IPS-20b (cell line): ENCODE measurements around the gene PAN3.

ENCODE experiments used
- H3K27ac ChIP-seq: one replicate; pipeline ENCODE4 v1.5.1; 2013; ENCODE audit warnings: low read length
- H3K27me3 ChIP-seq: 2 replicates; pipeline ENCODE4 v1.6.1; 2013; ENCODE audit warnings: mild to moderate bottlenecking, low read length, inconsistent platforms; ENCODE audit not compliant: insufficient read depth
- H3K36me3 ChIP-seq: 2 replicates; pipeline ENCODE4 v1.6.1; 2013; ENCODE audit warnings: low read depth, mild to moderate bottlenecking, inconsistent platforms, low read length, moderate library complexity; ENCODE audit not compliant: insufficient read depth
- H3K4me1 ChIP-seq: 2 replicates; pipeline ENCODE4 v1.6.1; 2013; ENCODE audit warnings: mild to moderate bottlenecking, control low read depth, inconsistent platforms, low read length, moderate library complexity; ENCODE audit not compliant: insufficient read depth
- H3K4me3 ChIP-seq: 2 replicates; pipeline ENCODE4 v1.5.1; 2013; ENCODE audit warnings: mild to moderate bottlenecking, low read length, inconsistent platforms
- H3K9ac ChIP-seq: 2 replicates; pipeline ENCODE4 v1.6.1; 2013; ENCODE audit warnings: low read depth, mild to moderate bottlenecking, inconsistent platforms, low read length, moderate library complexity
- H3K9me3 ChIP-seq: 2 replicates; pipeline ENCODE4 v1.6.1; 2013; ENCODE audit warnings: mild to moderate bottlenecking, low read depth, low read length, inconsistent platforms; ENCODE audit not compliant: insufficient read depth

The PAN3 gene

DNA sequence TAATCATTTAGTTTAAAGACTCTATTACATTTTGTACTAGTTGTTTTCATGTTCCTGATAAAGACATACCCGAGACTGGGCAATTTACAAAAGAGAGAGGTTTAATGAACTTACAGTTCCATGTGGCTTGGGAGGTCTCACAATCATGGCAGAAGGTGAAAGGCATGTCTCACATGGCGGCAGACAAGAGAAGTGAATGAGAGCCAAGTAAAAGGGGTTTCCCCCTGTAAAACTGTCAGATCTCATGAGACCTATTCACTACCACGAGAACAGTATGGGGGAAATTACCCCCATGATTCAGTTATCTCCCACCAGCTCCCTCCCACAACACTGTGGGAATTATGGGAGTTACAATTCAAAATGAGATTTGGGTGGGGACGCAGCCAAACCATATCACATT is 129.2 kb downstream of the PAN3 start:
- no peak overlapping the region for H3K9ac ChIP-seq
- no peak overlapping the region for H3K4me3 ChIP-seq
- H3K9me3 ChIP-seq = no peaks in the 10 kb centered on the region
- no peaks in the 10 kb centered on the region for H3K4me1 ChIP-seq
- no peak overlapping the region for H3K27ac ChIP-seq
- H3K36me3 ChIP-seq = peaks cover 69% of the 10 kb centered on the region
- no peaks in the 10 kb centered on the region for H3K27me3 ChIP-seq

DNA sequence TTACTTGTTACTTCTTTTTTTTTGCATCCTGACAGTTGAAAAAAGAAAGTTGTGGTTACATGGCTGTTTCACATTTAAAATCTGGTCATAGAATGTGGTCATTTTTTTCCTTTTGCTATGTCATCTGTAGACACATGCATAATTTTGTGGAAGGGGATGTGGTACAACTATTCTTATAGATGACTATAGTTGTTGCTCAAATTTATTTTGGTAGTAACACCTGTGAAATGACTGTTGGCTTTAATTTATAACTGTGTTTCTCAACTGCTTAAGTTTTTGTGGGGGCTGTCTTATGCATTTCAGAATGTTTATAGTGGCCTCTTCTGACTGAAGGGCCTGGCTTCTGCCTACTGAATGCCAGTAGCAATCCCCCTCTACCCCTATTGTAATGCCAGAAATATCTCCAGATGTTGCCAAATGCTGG is 130.5 kb downstream of the PAN3 start:
- Histone ChIP-seq H3K9ac (no peak overlapping the region), H3K4me3 (no peak overlapping the region), H3K27ac (no peak overlapping the region), H3K27me3 (no peaks in the 10 kb centered on the region), H3K36me3 (peaks cover 64% of the 10 kb centered on the region), H3K4me1 (no peaks in the 10 kb centered on the region), H3K9me3 (no peaks in the 10 kb centered on the region)

DNA sequence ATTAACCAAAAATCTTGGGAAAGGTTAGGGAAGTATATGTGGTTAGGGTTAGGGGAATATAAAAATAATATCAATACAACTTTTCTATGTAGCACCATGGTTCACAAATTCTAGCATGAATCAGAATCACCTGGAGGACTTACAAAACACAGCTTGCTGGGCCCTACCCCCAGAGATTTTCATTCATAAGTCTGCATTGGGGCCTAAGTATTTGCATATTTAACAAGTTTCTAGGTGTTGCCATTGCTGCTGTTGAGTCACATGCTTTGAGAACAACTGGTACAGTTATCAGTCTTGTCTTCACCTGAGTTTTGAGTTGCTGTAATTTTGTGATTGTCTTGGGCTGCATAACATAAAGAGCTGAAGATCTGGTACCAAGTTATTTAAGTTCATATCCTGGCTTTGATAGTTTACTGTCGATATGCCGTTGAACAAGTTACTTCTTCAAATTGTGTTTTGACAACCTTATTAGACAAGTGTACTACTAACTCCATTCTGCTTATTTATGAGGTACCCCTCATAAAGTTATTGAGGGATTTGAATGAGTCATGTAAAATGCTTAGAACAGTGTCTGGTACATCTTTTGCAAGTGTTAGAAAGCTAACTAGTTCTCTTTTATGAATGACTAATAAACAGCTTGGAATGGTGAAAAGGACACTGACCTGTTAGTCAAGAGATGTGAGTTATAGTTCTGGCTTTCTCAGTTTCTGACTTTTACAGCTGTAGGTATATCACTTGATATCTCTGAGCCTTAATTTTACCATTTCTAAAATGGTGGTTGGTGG is 132.9 kb downstream of the PAN3 start:
- no peak overlapping the region for H3K9ac ChIP-seq
- H3K4me1 ChIP-seq = no peaks in the 10 kb centered on the region
- no peaks in the 10 kb centered on the region for H3K9me3 ChIP-seq
- no peaks in the 10 kb centered on the region for H3K27me3 ChIP-seq
- peaks cover 72% of the 10 kb centered on the region for H3K36me3 ChIP-seq
- no peak overlapping the region for H3K27ac ChIP-seq
- H3K4me3 ChIP-seq = no peak overlapping the region

DNA sequence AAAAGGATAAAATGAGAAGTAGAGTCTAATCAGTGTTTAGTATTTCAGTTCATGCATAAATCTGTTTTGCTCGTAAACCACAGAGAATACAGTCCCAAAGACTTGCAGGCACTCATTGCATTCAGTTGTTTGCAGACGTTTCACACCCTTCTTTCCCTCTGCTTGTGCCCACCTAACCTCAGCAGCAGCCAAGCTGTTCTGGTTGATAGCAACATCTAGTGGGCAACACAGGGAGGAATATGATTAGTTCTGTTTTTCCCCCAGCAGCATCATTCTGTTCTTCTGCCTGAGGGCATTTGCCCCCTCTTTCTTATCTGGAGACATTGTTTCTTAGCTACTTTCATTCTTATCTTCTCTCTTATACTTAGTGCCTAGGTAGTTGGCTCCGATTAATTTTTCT is 135.6 kb downstream of the PAN3 start:
- Histone ChIP-seq H3K9ac (no peak overlapping the region), H3K9me3 (no peaks in the 10 kb centered on the region), H3K4me3 (no peak overlapping the region), H3K27ac (no peak overlapping the region), H3K27me3 (no peaks in the 10 kb centered on the region), H3K36me3 (peaks cover 69% of the 10 kb centered on the region), H3K4me1 (no peaks in the 10 kb centered on the region)

GRCh38 chr13:28282451-28282850 is 144.1 kb downstream of the PAN3 start:
- Histone ChIP-seq H3K36me3 (peaks cover 72% of the 10 kb centered on the region), H3K4me1 (no peaks in the 10 kb centered on the region), H3K9ac (no peak overlapping the region), H3K9me3 (no peaks in the 10 kb centered on the region), H3K27me3 (no peaks in the 10 kb centered on the region), H3K27ac (no peak overlapping the region), H3K4me3 (no peak overlapping the region)

DNA sequence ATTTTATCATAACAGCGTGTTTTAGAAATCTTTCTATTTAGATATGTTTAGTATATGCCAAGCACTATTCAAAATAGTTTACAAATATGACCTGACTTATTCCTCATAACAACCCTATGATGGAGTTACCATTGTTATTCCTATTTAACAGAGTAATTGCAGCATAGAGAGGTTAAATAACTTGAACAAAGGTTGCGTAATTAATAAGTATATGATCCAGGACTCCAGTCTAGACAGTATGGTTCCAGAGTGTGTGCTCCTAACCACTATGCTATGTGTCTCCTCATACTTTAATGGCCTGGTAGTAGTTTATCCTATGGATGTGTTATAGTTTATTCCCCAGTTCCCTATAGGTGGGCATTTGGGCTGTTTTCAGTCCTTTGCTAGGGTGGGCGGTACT is 145.3 kb downstream of the PAN3 start:
- H3K9me3 ChIP-seq = no peaks in the 10 kb centered on the region
- H3K4me1 ChIP-seq = no peaks in the 10 kb centered on the region
- no peaks in the 10 kb centered on the region for H3K27me3 ChIP-seq
- H3K4me3 ChIP-seq = no peak overlapping the region
- H3K27ac ChIP-seq = no peak overlapping the region
- H3K36me3 ChIP-seq = peaks cover 76% of the 10 kb centered on the region
- no peak overlapping the region for H3K9ac ChIP-seq

DNA sequence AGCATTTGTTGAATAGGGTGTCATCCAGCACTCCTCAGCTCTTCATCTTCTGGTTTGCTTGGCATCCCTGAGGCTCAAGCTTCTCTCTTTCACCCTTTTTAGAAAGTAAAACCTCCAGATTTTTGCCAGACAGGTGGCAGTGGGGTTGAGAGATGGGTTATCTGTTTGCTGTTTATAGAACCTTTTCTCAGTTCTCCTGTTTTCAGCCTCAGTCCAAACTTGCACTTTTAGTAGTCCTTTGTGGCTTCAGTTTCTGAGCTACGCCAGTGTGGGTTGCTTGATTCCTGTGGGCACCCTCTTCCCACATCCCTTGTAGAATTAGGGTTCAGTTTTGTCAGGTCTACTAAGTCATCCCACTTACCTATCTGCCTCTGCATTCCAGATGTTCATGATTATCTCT is 147.9 kb downstream of the PAN3 start:
- no peak overlapping the region for H3K9ac ChIP-seq
- H3K4me3 ChIP-seq = no peak overlapping the region
- H3K4me1 ChIP-seq = no peaks in the 10 kb centered on the region
- H3K27ac ChIP-seq = no peak overlapping the region
- H3K9me3 ChIP-seq = no peaks in the 10 kb centered on the region
- H3K27me3 ChIP-seq = no peaks in the 10 kb centered on the region
- H3K36me3 ChIP-seq = peaks cover 62% of the 10 kb centered on the region

DNA sequence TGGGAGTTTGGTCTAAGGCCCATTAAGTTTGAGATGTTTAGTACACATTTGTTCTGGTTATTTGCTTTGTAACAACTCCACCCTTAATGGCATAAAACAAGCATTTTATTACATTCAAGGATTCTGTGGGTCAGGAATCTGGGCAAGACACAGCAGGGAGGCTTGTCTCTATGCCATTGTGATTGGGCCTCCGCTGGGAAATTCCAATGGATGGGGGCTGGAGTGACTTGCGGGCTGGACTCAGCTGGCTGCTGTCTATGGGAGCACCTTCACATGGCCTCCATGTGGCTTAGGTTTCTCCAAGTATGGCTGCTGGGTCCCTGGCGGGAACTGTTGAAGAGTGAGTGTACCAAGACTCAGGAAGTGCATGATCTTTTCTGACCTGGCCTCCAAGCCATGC is 159.0 kb downstream of the PAN3 start:
- no peaks in the 10 kb centered on the region for H3K9me3 ChIP-seq
- no peak overlapping the region for H3K4me3 ChIP-seq
- H3K9ac ChIP-seq = no peak overlapping the region
- peaks cover 17% of the 10 kb centered on the region for H3K36me3 ChIP-seq
- H3K27me3 ChIP-seq = no peaks in the 10 kb centered on the region
- H3K4me1 ChIP-seq = peaks cover 54% of the 10 kb centered on the region
- H3K27ac ChIP-seq = no peak overlapping the region

GRCh38 chr13:28299916-28300315 is 161.6 kb downstream of the PAN3 start:
- Histone ChIP-seq H3K9me3 (no peaks in the 10 kb centered on the region), H3K4me3 (no peak overlapping the region), H3K9ac (no peak overlapping the region), H3K27me3 (no peaks in the 10 kb centered on the region), H3K36me3 (no peaks in the 10 kb centered on the region; the same call in 1 of the 2 replicates), H3K27ac (no peak overlapping the region), H3K4me1 (peaks cover 35% of the 10 kb centered on the region)

DNA sequence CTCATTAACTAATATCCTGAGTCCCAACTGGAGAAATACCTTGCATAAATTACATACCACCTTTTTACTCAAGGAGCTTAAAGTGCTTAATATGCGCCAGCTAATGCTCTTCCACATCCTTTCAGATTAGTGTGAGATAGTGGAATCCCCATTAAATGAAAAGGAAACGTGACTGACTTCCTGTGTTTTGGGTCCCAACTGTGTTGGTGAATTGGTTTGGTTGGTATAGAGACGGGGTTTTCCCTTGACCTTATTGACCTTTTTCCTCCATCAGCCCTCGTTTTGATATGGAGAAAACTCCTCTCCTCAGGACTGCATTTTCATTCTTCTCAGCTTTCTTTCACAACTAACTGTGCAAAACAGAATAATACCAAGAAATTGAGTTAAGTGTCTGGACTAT is 163.5 kb downstream of the PAN3 start:
- no peak overlapping the region for H3K27ac ChIP-seq
- peaks cover 15% of the 10 kb centered on the region; the same call in 1 of the 2 replicates for H3K36me3 ChIP-seq
- no peak overlapping the region for H3K9ac ChIP-seq
- H3K4me1 ChIP-seq = peaks cover 26% of the 10 kb centered on the region
- no peaks in the 10 kb centered on the region for H3K9me3 ChIP-seq
- H3K27me3 ChIP-seq = no peaks in the 10 kb centered on the region
- H3K4me3 ChIP-seq = no peak overlapping the region

- H3K9ac ChIP-seq = no peak overlapping the region
- no peaks in the 10 kb centered on the region for H3K27me3 ChIP-seq
- H3K27ac ChIP-seq = no peak overlapping the region
Observed at GRCh38 chr13:28306325-28306724, 168.0 kb downstream of the PAN3 start.

DNA sequence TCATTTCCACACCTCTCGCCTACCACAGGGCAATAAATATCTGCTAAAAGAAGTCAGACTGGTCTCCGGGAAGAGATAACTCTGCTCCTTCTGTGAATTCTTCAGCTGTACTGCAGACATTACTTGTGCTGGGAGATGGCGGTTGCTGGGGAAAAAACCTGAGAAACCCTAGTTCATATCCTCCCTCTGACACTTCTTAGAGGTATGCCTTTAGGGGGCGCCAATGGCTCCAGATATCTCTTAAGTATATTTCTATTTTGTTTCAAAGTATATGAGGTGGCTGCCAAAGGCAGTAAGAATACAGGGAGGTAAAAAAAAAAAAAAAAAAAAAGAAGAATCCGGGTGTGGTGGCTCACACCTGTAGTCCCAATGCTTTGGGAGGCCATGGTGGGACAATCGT is 175.2 kb downstream of the PAN3 start:
- Histone ChIP-seq H3K9ac (no peak overlapping the region), H3K4me1 (peaks cover 2% of the 10 kb centered on the region), H3K4me3 (no peak overlapping the region), H3K36me3 (peaks cover 20% of the 10 kb centered on the region; the same call in 1 of the 2 replicates), H3K9me3 (no peaks in the 10 kb centered on the region), H3K27ac (no peak overlapping the region), H3K27me3 (no peaks in the 10 kb centered on the region)

More at GRCh38 chr13:28306325-28306724, 168.0 kb downstream of the PAN3 start:
- H3K4me3 ChIP-seq = no peak overlapping the region
- peaks cover 22% of the 10 kb centered on the region for H3K4me1 ChIP-seq
- H3K36me3 ChIP-seq = peaks cover 20% of the 10 kb centered on the region; the same call in 1 of the 2 replicates
- H3K9me3 ChIP-seq = no peaks in the 10 kb centered on the region
